Right lobe of liver (tissue), 6 donors: Measurements from ENCODE around the gene CLASRP. TPM values are rescaled to one million over a fixed set of nuclear protein-coding genes. Genes with fewer than 3 reads are reported as not detected.
"Not testable (repeated sequence)": the region's sequence is repeated elsewhere in the genome, so short reads cannot be mapped to it uniquely, and the experiment has no call there.

ENCODE experiments used
- ATAC-seq, 4 donors: fragments of 200-7000 bp; cut with Tn5 transposase; one replicate each; pipeline ENCODE4 v1.9.1; 2020; ENCODE audit warnings: mild to moderate bottlenecking in 4 of 4, moderate library complexity in 4 of 4
- DNase-seq, 3 donors: peaks; one replicate each; pipeline ENCODE4 v3.0.0-alpha.2; 2020
- H3K27ac ChIP-seq, 3 donors: fragments of 200-600 bp; one replicate each; pipeline ENCODE4 v1.8.0; 2022
- H3K27me3 ChIP-seq, 2 donors: fragments of 200-600 bp; one replicate each; pipeline ENCODE4 v1.8.0; 2022
- H3K36me3 ChIP-seq, 4 donors: fragments of 200-600 bp; sonication (generic) in 1 of 4; one replicate each; pipeline versions ENCODE4 v1.5.1 to v1.8.0; 2017 to 2022; ENCODE audit warnings: control low read depth in 1 of 4
- H3K4me1 ChIP-seq, 4 donors: fragments of 200-600 bp; sonication (generic) in 1 of 4; one replicate each; pipeline versions ENCODE4 v1.5.1 to v1.8.0; 2017 to 2022; ENCODE audit warnings: control low read depth in 1 of 4
- H3K4me3 ChIP-seq, 3 donors: fragments of 200-600 bp; one replicate each; pipeline ENCODE4 v1.8.0; 2022
- H3K9me3 ChIP-seq, 4 donors: fragments of 200-600 bp; sonication (generic) in 1 of 4; one replicate each; pipeline versions ENCODE4 v1.5.1 to v1.8.0; 2017 to 2022; ENCODE audit warnings: control low read depth in 1 of 4
- POLR2A ChIP-seq: fragments of 450-650 bp; IDR thresholded peaks from one replicate; pipeline ENCODE4 v1.6.1; 2017; ENCODE audit warnings: antibody characterized with exemption, mild to moderate bottlenecking
- WGBS: methylation state at CpG from one replicate; pipeline ENCODE4 v1.1.6; 2018; ENCODE audit warnings: low coverage, low lambda C conversion rate; ENCODE audit not compliant: insufficient coverage; ENCODE audit errors: missing lambda C conversion rate; 5-methylcytosine and 5-hydroxymethylcytosine counted together
- intact Hi-C, 2 donors: fragments of 100-400 bp; cut with DNase I; formaldehyde crosslinking; loops; one replicate each; pipeline versions ENCODE4 v1.11.2 to v1.14.1; 2022
- total RNA-seq, 6 experiments: library from RNA; depleted of rRNA in 2 of 6; stranded (reverse); fragments of >200 nt in 2 of 6; fragmentation: NEBNext Ultra II Directional in 3 of 6; extraction: Animal tissue kit (Norgen Biotek cat#: 25700) in 3 of 6; gene quantifications; one replicate each; pipeline versions ENCODE4 v1.1.0 to v1.2.4, GENCODE V29; 2016 to 2023
- TF ChIP-seq, protein P1 (sequence below), 4 donors: fragments of 200-600 bp in 3 of 4; fragments of 450-650 bp in 1 of 4; IDR thresholded peaks; one replicate each; pipeline versions ENCODE4 v1.5.1 to v1.8.0; 2016 to 2022; ENCODE audit warnings: antibody characterized with exemption in 4 of 4, mild to moderate bottlenecking in 2 of 4
- donor health status: DM: no; HTN: yes; CAD: no.
- donor health status: DM: no; HTN: no; CAD: no.
- donor health status: DM: no; HTN: no; CAD: no.
- donor health status: DM: no; HTN: yes; CAD: no.
- donor health status: DM: no; HTN: yes; CAD: no.

CLASRP gene
- total RNA-seq, 6 experiments from 2014 or later: 30.5 to 66.8 (median 44.8) TPM

DNA sequence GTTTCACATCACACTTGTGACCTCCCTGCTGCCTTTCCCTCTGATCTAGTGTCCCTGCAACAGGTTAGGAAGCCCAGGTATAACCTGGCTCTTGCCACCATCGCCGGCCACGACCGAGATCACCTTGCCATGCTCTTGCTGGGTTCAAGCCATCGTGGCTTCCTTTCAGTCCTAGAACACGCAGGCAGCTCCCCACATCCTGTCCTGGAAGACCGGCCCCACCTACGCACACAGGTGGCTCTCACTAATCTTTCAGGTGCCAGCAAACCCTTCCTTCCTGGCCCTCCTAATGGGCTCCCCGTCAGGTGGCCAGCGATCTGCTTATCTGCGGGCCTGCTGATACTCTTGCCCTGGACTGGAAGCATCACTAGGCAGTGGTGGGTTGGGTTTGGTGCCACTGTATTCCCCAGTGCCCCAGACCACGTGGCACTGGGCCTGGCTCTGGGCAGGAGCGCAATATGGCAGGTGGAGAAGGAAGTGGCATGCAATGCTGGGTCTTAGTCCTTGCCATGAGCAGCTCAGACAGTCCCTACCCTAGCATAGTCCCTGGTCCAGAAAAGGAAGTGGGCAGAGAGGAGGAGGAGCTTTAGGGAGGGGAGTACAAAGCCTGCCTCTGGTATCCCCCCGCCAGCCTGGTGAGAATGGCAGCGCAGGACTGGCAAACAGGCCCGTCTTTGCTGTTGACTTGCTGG is 66.0 kb downstream of the CLASRP start:
- Histone ChIP-seq H3K4me3 (no peak overlapping the region), H3K36me3 (no peaks in the 10 kb centered on the region), H3K9me3 (no peaks in the 10 kb centered on the region), H3K27ac (no peak overlapping the region), H3K4me1 (no peaks in the 10 kb centered on the region), H3K27me3 (no peaks in the 10 kb centered on the region)
- intact Hi-C loops: no loop called here
- ATAC-seq (no peak), DNase-seq (no peak)
- TF ChIP-seq, protein P1, sequence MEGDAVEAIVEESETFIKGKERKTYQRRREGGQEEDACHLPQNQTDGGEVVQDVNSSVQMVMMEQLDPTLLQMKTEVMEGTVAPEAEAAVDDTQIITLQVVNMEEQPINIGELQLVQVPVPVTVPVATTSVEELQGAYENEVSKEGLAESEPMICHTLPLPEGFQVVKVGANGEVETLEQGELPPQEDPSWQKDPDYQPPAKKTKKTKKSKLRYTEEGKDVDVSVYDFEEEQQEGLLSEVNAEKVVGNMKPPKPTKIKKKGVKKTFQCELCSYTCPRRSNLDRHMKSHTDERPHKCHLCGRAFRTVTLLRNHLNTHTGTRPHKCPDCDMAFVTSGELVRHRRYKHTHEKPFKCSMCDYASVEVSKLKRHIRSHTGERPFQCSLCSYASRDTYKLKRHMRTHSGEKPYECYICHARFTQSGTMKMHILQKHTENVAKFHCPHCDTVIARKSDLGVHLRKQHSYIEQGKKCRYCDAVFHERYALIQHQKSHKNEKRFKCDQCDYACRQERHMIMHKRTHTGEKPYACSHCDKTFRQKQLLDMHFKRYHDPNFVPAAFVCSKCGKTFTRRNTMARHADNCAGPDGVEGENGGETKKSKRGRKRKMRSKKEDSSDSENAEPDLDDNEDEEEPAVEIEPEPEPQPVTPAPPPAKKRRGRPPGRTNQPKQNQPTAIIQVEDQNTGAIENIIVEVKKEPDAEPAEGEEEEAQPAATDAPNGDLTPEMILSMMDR (IDR thresholded peaks at IDR 0.05): no peak
- TF ChIP-seq POLR2A: no peak
- WGBS: 72% methylated on average over 10 of the region's 16 CpGs

DNA sequence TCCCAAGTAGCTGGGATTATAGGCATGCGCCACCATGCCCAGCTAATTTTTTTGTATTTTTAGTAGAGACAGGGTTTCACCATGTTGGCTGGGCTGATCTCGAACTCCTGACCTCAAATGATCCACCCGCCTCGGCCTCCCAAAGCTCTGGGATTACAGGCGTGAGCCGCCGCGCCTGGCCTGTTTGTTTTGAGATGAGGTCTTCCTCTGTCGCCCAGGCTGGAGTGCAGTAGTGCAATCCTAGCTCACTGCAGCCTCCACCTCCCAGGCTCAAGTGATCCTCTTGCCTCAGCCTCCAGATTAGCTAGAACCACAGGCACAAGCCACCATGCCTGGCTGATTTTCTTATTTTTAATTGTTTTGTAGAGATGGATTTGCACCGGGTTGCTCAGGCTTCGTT is 67.5 kb downstream of the CLASRP start:
- H3K36me3 ChIP-seq, DNase-seq, H3K4me3 ChIP-seq, H3K4me1 ChIP-seq, ATAC-seq, H3K27me3 ChIP-seq, H3K9me3 ChIP-seq, H3K27ac ChIP-seq, intact Hi-C loops: not testable (repeated sequence)
- WGBS: 99% methylated on average over 10 of the region's 11 CpGs

DNA sequence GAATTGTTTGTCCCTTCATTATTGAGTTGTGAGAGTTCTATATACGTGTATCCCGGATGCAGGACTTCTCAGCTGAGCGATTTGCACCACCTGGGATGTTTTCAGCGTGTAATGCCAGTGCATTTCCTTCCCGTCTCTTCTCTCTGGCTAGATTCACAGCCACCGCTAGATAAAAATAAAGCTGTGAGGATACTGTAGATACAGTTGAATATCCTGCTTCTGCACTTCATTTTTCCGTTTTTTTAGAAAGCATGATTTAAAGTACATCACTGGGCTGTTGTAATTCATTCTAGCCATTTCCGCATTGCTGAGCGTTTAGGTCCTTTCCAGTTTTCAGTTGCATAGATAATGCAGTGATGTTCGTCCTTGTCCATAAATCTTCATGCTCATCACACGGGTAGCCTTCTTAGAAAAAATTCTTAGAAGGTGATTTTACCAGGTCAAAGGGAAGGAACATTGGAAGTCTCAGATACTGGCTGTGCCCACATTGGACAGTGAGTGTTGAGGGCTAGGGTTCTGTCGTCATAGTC is 68.8 kb downstream of the CLASRP start:
- H3K9me3 ChIP-seq: no peaks in the 10 kb centered on the region

DNA sequence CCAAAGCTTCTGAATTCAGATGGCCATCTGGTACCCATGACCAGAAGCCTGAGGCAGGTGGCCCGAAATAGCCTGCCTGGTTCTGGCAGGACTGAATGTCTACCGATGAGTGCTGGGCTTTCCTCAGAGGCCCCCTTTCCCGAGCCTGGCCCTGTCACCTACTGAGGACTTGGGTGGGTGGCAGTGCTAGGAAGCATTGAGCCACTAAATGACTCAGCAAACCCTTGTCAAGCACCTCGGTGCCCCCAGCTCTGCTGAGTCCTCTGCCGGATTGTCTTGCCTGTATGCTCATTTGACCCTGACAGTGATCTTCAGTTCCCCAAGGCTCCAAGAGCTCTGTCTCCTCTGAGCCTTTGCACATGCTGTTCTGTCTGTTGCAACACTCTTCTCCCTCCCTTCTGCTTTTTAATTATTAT is 72.0 kb downstream of the CLASRP start:
- H3K27ac ChIP-seq: no peak overlapping the region
- no peaks in the 10 kb centered on the region for H3K36me3 ChIP-seq
- H3K27me3 ChIP-seq: no peaks in the 10 kb centered on the region
- DNase-seq: no peak
- no peaks in the 10 kb centered on the region for H3K9me3 ChIP-seq
- ATAC-seq: no peak
- H3K4me3 ChIP-seq: no peak overlapping the region
- H3K4me1 ChIP-seq: peaks cover 0 to 12% (median 5%) of the 10 kb centered on the region in 4 donors
- WGBS: 73% methylated on average over 3 of the region's 5 CpGs
- TF ChIP-seq, protein P1 (IDR thresholded peaks at IDR 0.05): no peak
- no peak for TF ChIP-seq POLR2A
- intact Hi-C loops: no loop called here

More for the DNA sequence above, 68.8 kb downstream of the CLASRP start:
- Histone ChIP-seq H3K4me1 (no peaks in the 10 kb centered on the region), H3K36me3 (no peaks in the 10 kb centered on the region), H3K27me3 (no peaks in the 10 kb centered on the region), H3K27ac (no peak overlapping the region), H3K4me3 (no peak overlapping the region)
- ATAC-seq: no peak
- intact Hi-C loops: no loop called here
- TF ChIP-seq POLR2A: no peak
- TF ChIP-seq, protein P1 (IDR thresholded peaks at IDR 0.05): no peak
- WGBS: 77% methylated on average over 12 of the region's 12 CpGs
- DNase-seq: no peak

DNA sequence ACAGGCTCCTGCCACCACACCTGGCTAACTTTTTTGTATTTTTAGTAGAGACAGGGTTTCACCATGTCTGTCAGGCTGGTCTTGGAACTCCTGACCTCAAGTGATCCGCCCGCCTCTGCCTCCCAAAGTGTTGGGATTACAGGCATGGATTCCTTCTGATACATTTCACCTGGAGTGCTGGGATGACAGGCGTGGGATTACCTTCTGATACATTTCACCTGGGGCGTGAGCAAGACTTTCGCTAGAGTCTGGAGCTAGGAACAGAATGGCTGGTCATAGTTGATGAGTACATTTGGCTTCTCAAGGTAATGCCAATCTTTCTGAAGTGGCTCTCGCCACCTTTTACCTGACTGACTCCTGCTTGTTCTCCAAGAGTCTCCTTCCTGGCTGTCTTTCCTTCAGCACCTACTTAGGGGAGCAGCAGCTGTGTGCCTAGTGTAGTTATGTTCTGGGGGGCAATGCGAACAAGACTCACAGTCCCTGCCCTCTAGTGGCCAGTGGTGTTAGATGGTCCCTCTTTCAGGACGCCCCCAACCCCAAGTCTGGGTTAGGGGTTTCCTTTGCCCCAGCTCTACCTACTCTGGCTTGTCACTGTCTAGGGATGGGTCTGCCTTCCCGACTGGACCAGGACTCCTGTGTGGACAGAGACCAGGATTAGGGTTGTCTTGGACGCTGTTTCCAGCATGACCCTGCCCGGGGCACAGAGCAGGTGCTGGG is 73.4 kb downstream of the CLASRP start:
- H3K4me1 ChIP-seq: peaks cover 0 to 12% (median 5%) of the 10 kb centered on the region in 4 donors
- H3K4me3 ChIP-seq: no peak overlapping the region
- H3K36me3 ChIP-seq: no peaks in the 10 kb centered on the region
- intact Hi-C loops: no loop called here
- DNase-seq: no peak
- ATAC-seq: no peak
- no peaks in the 10 kb centered on the region for H3K27me3 ChIP-seq
- H3K27ac ChIP-seq: no peak overlapping the region
- WGBS: 96% methylated on average over 6 of the region's 11 CpGs
- no peaks in the 10 kb centered on the region for H3K9me3 ChIP-seq
- TF ChIP-seq, protein P1 (IDR thresholded peaks at IDR 0.05): no peak
- no peak for TF ChIP-seq POLR2A
